ENCODE results near the gene BLOC1S3. TPM values are rescaled to one million over a fixed set of nuclear protein-coding genes. Genes with fewer than 3 reads are reported as not detected.
A peak's percentile ranks its signal among the peaks of the same experiment; 100 is the strongest.

BLOC1S3 gene
- total and polyA plus RNA-seq, 2 of the 13 experiments (the other 11 are each of a cell fraction or from before 2014, with no cell fraction given) = 4.3 to 4.8 TPM

DNA sequence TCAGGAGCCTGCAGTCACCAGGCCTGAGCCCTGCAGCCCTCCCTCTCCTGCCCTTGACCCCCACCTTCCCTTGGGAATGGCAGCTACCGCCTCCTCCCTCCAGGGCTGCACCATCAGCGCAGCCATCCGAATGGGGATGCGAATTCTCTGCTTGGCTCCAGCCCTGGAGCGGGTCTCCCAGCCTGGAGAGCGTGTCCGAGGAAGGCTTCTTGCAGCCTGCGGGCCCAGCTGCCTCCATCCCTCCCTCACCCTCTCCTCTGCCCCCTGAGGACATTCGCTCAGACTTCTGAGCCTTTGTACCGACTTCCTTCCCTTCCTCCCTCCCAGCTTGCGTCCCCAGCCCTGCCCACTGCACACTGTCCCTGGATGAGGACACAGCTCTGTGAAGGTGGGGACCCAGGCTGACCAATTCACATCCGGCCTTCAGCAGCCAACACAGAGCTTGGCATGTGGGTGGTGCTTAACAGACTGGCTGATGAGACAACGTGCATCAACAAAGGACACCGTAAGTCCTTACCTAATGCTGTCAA lies 11.8 kb upstream of the BLOC1S3 start (continued):
- no peak for TF ChIP-seq ZNF513 (CRISPR knock-in tag; conservative IDR thresholded peaks at IDR 0.05)
- no peak for TF ChIP-seq ZBTB43 (CRISPR knock-in tag; conservative IDR thresholded peaks at IDR 0.05)
- TF ChIP-seq, protein P1, sequence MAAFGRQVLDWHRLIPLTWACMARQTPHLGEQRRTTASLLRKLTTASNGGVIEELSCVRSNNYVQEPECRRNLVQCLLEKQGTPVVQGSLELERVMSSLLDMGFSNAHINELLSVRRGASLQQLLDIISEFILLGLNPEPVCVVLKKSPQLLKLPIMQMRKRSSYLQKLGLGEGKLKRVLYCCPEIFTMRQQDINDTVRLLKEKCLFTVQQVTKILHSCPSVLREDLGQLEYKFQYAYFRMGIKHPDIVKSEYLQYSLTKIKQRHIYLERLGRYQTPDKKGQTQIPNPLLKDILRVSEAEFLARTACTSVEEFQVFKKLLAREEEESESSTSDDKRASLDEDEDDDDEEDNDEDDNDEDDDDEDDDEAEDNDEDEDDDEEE (CRISPR knock-in tag; IDR thresholded peaks at IDR 0.05) = no peak
- TF ChIP-seq, protein P2, sequence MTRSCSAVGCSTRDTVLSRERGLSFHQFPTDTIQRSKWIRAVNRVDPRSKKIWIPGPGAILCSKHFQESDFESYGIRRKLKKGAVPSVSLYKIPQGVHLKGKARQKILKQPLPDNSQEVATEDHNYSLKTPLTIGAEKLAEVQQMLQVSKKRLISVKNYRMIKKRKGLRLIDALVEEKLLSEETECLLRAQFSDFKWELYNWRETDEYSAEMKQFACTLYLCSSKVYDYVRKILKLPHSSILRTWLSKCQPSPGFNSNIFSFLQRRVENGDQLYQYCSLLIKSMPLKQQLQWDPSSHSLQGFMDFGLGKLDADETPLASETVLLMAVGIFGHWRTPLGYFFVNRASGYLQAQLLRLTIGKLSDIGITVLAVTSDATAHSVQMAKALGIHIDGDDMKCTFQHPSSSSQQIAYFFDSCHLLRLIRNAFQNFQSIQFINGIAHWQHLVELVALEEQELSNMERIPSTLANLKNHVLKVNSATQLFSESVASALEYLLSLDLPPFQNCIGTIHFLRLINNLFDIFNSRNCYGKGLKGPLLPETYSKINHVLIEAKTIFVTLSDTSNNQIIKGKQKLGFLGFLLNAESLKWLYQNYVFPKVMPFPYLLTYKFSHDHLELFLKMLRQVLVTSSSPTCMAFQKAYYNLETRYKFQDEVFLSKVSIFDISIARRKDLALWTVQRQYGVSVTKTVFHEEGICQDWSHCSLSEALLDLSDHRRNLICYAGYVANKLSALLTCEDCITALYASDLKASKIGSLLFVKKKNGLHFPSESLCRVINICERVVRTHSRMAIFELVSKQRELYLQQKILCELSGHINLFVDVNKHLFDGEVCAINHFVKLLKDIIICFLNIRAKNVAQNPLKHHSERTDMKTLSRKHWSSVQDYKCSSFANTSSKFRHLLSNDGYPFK (CRISPR knock-in tag; IDR thresholded peaks at IDR 0.05; ENCODE audit: borderline replicate concordance) = no peak
- TF ChIP-seq ATF5 (CRISPR knock-in tag; IDR thresholded peaks at IDR 0.05; ENCODE audit: low read depth) = no peak
- TF ChIP-seq ZNF564 (CRISPR knock-in tag; IDR thresholded peaks at IDR 0.05) = no peak
- no peak for TF ChIP-seq ZNF12 (CRISPR knock-in tag; IDR thresholded peaks at IDR 0.05)
- TF ChIP-seq, protein P3, sequence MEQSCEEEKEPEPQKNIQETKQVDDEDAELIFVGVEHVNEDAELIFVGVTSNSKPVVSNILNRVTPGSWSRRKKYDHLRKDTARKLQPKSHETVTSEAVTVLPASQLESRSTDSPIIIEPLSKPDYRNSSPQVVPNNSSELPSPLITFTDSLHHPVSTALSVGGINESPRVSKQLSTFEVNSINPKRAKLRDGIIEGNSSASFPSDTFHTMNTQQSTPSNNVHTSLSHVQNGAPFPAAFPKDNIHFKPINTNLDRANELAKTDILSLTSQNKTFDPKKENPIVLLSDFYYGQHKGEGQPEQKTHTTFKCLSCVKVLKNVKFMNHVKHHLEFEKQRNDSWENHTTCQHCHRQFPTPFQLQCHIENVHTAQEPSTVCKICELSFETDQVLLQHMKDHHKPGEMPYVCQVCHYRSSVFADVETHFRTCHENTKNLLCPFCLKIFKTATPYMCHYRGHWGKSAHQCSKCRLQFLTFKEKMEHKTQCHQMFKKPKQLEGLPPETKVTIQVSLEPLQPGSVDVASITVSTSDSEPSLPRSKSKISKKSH (CRISPR knock-in tag; IDR thresholded peaks at IDR 0.05; ENCODE audit: borderline replicate concordance) = peak; percentile 43; the same call in 1 of the 2 replicates
- TF ChIP-seq, protein P4, sequence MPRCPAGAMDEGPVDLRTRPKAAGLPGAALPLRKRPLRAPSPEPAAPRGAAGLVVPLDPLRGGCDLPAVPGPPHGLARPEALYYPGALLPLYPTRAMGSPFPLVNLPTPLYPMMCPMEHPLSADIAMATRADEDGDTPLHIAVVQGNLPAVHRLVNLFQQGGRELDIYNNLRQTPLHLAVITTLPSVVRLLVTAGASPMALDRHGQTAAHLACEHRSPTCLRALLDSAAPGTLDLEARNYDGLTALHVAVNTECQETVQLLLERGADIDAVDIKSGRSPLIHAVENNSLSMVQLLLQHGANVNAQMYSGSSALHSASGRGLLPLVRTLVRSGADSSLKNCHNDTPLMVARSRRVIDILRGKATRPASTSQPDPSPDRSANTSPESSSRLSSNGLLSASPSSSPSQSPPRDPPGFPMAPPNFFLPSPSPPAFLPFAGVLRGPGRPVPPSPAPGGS (CRISPR knock-in tag; IDR thresholded peaks at IDR 0.05) = no peak
- TF ChIP-seq AGO2 (optimal IDR thresholded peaks at IDR 0.05; ENCODE audit: low read depth, low read length) = no peak
- TF ChIP-seq CHD4 (IDR thresholded peaks at IDR 0.05; ENCODE audit: borderline replicate concordance, low read length) = no peak
- TF ChIP-seq SIN3A (IDR thresholded peaks at IDR 0.05; ENCODE audit: borderline replicate concordance, low read depth, low read length) = 0 out of 2 replicates have a peak, but pooled peaks have one; percentile 26
- no peak for TF ChIP-seq FOXP1 (IDR thresholded peaks at IDR 0.05)
- TF ChIP-seq FOXP1 (CRISPR knock-in tag; IDR thresholded peaks at IDR 0.05) = 0 out of 2 replicates have a peak, but pooled peaks have one; percentile 43
- TF ChIP-seq ZBTB37 (CRISPR knock-in tag; IDR thresholded peaks at IDR 0.05) = no peak
- TF ChIP-seq ZNF678 (CRISPR knock-in tag; IDR thresholded peaks at IDR 0.05) = no peak
- no peak for TF ChIP-seq SP1 (IDR thresholded peaks at IDR 0.05)
- TF ChIP-seq SP1 (CRISPR knock-in tag; IDR thresholded peaks at IDR 0.05) = no peak

Measured in HepG2 (cell line).